K562 (cell line): Measurements from ENCODE around the gene ZBTB20. TPM values are rescaled to one million over a fixed set of nuclear protein-coding genes. Genes with fewer than 3 reads are reported as not detected.

ENCODE experiments used
- ATF1 ChIP-seq, 2 experiments: fragments of 450-650 bp in 1 of 2; IDR thresholded peaks; 2 replicates each; pipeline ENCODE4 v1.6.1; 2016; ENCODE audit warnings: missing compliant biosample characterization in 1 of 2, missing genetic modification characterization in 1 of 2
- CREM ChIP-seq: IDR thresholded peaks from 2 replicates; pipeline ENCODE4 v1.6.1; 2014; ENCODE audit warnings: antibody characterized with exemption, low read depth
- DACH1 ChIP-seq: fragments of 450-650 bp; IDR thresholded peaks from 2 replicates; pipeline ENCODE4 v1.6.1; 2018; ENCODE audit not compliant: partially characterized antibody
- GATA2 ChIP-seq: sonication (generic); formaldehyde crosslinking; IDR thresholded peaks from 2 replicates; pipeline ENCODE4 v1.4.0; 2020; ENCODE audit warnings: mild to moderate bottlenecking, missing genetic modification reagents
- HDAC1 ChIP-seq, 2 experiments: fragments of 450-650 bp; IDR thresholded peaks; 2 replicates each; pipeline ENCODE4 v1.6.1; 2016 to 2017; ENCODE audit warnings: inconsistent platforms in 1 of 2, mild to moderate bottlenecking in 1 of 2, moderate library complexity in 1 of 2
- JUND ChIP-seq, 2 experiments: IDR thresholded peaks; 2 replicates in 1 of 2; 3 replicates in 1 of 2; pipeline ENCODE4 v1.6.1; 2011; ENCODE audit warnings: borderline replicate concordance in 2 of 2, low read depth in 2 of 2, low read length in 2 of 2, improper control_type of control experiment in 1 of 2, missing biosample characterization in 1 of 2, missing genetic modification characterization in 1 of 2, missing genetic modification reagents in 1 of 2
- YY1 ChIP-seq, 3 experiments: IDR thresholded peaks; 2 replicates each; pipeline ENCODE4 v1.6.1; 2011; ENCODE audit warnings: low read length in 2 of 3, mild to moderate bottlenecking in 2 of 3, moderate library complexity in 2 of 3, borderline replicate concordance in 1 of 3, control low read depth in 1 of 3, low read depth in 1 of 3; ENCODE audit not compliant: insufficient read depth in 3 of 3, insufficient replicate concordance in 2 of 3, control insufficient read depth in 1 of 3, insufficient read length in 1 of 3; ENCODE audit errors: extremely low read depth in 1 of 3
- polyA plus RNA-seq, 8 experiments: library from polyadenylated mRNA; depleted of rRNA in 4 of 8; stranded (reverse) in 5 of 8; unstranded in 3 of 8; fragments of >200 nt; fragmentation: Nextera tagmentation in 2 of 8; fragmentation: Illumina TruSeq in 1 of 8; extraction: Ambion mirVana in 2 of 8; extraction: Trizol in 1 of 8; gene quantifications; 2 replicates each; pipeline versions ENCODE4 v1.2.1 to v1.2.3, GENCODE V29; 2011 to 2014; ENCODE audit warnings: inconsistent platforms in 1 of 8, missing spikeins in 1 of 8
- total RNA-seq, 7 experiments: library from RNA; depleted of rRNA in 6 of 7; stranded (reverse); fragments of >200 nt in 6 of 7; fragmentation: Illumina TruSeq in 2 of 7; extraction: Trizol in 2 of 7; gene quantifications; 2 replicates each; pipeline versions ENCODE4 v1.2.1 to v1.2.3, GENCODE V29; 2011 to 2021; ENCODE audit warnings: low replicate concordance in 1 of 7
- TF ChIP-seq, protein P1 (sequence below): sonication (generic); IDR thresholded peaks from 2 replicates; pipeline ENCODE4 v1.6.1; 2016

ZBTB20 gene
- total and polyA plus RNA-seq, 9 of the 15 experiments (the other 6 are each of a cell fraction or from before 2014, with no cell fraction given), result 0.17 to 1.7 (median 0.45) TPM

DNA sequence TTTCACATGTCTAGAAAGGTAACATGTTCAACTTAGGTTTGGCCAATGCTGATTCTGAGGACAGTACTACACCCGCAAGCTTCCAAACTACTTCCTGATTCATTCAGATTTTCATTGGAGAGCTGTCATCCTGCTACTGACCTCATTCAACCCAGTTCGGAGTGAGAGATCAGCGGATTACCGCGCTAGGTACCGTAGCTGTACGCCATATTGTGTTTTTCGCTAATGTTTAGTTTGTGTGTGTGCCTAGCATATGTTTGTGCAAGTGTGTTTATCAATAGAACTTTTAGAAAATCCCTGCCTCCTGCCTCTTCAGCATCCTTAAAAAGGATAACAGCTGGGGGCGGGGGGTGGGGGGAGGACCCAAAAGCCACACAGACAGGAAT lies 1.1 kb downstream of the ZBTB20 start (continued):
- TF ChIP-seq, protein P1, sequence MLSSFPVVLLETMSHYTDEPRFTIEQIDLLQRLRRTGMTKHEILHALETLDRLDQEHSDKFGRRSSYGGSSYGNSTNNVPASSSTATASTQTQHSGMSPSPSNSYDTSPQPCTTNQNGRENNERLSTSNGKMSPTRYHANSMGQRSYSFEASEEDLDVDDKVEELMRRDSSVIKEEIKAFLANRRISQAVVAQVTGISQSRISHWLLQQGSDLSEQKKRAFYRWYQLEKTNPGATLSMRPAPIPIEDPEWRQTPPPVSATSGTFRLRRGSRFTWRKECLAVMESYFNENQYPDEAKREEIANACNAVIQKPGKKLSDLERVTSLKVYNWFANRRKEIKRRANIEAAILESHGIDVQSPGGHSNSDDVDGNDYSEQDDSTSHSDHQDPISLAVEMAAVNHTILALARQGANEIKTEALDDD, result peak; percentile 55
- TF ChIP-seq CREM (peak; percentile 32; the same call in 1 of the 2 replicates), YY1 (IDR thresholded peaks at IDR 0.05; ENCODE audit: borderline replicate concordance in 1 of 3, control insufficient read depth in 1 of 3, extremely low read depth in 1 of 3, insufficient read depth in 3 of 3, insufficient read length in 1 of 3, insufficient replicate concordance in 2 of 3, low read depth in 1 of 3, low read length in 2 of 3) (peak in 2 of 3 experiments; percentile 55 to 84), HDAC1 (IDR thresholded peaks at IDR 0.05) (0 out of 4 replicates have a peak, but pooled peaks of 1 of the 2 experiments have one; percentile 27), GATA2 (CRISPR knock-in tag) (peak; percentile 28; the same call in 1 of the 2 replicates), DACH1 (peak; percentile 11), JUND (IDR thresholded peaks at IDR 0.05; ENCODE audit: borderline replicate concordance, low read depth, low read length) (peak; percentile 28; the same call in 1 of the 2 replicates), JUND (tag; IDR thresholded peaks at IDR 0.05; ENCODE audit: borderline replicate concordance, low read depth, low read length) (no peak; the same call in 2 of the 3 replicates), ATF1 (CRISPR knock-in tag; IDR thresholded peaks at IDR 0.05) (no peak), ATF1 (tag; IDR thresholded peaks at IDR 0.05) (peak; percentile 47)
